Coronary artery (tissue), 2 donors: Measurements from ENCODE around the gene LRRC3.

Experiments used
- DNase-seq: peaks from one replicate; pipeline ENCODE4 v3.0.0-alpha.2; 2017; ENCODE audit warnings: low spot score
- H3K27ac ChIP-seq, 2 donors: fragments of 200-600 bp; sonication (generic); one replicate each; pipeline ENCODE4 v1.5.1; 2016 to 2019
- H3K4me3 ChIP-seq: fragments of 200-600 bp; sonication (generic); 2 replicates; pipeline ENCODE4 v1.5.1; 2016; ENCODE audit warnings: mild to moderate bottlenecking, moderate library complexity
- CTCF ChIP-seq: fragments of 200-600 bp; sonication (generic); IDR thresholded peaks from one replicate; pipeline ENCODE4 v1.5.1; 2019; ENCODE audit warnings: antibody characterized with exemption

LRRC3 gene

DNA sequence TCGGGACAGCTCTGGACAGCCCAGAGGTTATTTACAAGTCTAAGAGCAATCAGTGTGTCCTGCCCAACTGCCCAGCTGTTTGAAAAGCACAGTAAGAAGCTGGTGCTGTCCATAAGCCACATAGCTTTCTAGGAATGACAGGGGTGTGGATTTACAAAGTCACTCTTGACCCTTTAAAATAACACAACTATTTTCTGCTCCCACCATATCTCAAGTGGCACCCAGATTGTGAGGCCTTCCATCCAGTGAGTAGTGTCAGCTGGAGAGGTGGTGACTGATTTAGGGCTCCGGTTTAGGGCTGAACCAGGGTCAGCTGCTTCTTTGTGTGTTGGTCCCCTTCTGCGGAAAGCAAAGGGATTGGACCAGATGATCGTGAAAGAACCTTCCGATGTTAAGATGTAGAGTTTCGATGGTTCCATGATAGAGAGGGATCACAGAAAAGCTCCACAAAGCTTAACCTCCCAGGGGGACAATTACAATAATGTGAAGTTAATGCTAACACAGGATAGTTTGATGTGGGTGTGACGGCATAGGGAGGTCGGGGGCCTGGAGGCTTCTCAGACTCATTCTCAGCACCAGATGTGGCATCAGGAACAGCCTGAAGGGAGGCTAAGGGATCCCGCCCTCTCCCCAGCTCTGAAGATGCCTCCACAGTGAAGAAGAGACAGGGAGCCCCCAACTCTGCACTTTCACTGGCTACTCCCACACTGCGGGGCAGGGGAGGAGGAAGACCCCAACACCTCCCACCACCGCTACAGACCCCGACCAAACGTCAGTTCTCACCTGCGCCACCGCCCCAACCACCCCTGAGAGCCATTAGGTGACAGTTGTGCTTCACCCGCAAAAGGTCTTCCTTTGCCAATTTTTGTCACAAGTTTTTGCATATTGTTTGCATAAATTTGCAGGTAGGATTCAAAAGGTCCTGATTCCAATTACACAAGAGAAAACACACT is 40.6 kb downstream of the LRRC3 start:
- no peak for DNase-seq
- H3K27ac ChIP-seq: no peak overlapping the region
- TF ChIP-seq CTCF: no peak

DNA sequence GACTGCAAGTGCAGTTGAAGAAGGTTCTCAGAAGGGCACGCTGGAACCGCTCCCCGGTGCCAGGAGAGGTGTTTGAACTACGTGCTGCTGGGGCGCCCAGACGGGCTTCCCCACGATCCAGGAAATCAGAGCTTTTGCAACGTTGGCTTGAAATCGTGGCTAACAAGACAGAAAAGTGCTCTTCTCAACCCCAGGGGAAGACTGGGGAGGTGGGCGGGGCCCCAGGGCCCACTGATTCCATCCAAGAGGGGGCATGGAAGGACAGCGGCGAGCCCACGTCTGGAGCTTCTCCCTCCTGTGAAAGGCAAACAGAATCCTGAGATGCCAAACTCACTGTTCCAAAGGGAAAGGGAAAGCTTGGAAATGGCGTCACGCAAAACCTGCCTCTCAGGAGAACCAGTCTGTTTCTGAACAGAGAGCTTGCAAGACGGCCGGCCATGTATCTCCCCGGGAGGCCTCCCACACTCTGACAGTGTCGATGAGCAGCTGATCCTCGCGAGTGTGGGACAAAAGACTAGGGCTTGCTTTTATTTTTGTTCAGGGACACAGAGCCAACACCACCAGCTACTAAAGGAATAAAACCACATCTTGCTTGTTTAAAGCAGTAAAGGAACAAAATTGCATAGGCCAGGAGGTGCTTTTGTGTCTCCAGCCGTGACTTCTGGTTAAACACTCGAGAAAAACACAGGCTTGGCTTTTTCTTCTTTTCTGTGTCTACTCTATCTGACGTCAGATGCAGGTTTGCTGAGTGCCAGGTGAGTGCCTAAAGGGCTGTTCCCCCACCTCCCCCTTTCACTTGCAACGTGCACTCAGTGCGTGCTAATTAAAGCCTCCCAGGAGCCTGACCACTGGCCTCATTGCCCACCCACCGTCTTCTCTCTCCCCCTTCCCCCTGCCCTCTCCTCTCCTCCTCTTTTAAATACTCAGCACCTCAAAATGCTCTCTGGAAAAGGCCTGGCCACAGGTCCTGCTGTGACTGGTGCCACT is 41.5 kb downstream of the LRRC3 start:
- DNase-seq: no peak
- H3K4me3 ChIP-seq: no peak overlapping the region
- peak overlapping the region in 1 of 2 donors; percentile 37 for H3K27ac ChIP-seq
- no peak for TF ChIP-seq CTCF

More for the DNA sequence above, 40.6 kb downstream of the LRRC3 start:
- no peak overlapping the region for H3K4me3 ChIP-seq

- TF ChIP-seq CTCF: no peak
- Histone ChIP-seq H3K4me3 (no peak overlapping the region), H3K27ac (no peak overlapping the region)
- no peak for DNase-seq
Measured at GRCh38 chr21:44497703-44498126, 42.4 kb downstream of the LRRC3 start.

DNA sequence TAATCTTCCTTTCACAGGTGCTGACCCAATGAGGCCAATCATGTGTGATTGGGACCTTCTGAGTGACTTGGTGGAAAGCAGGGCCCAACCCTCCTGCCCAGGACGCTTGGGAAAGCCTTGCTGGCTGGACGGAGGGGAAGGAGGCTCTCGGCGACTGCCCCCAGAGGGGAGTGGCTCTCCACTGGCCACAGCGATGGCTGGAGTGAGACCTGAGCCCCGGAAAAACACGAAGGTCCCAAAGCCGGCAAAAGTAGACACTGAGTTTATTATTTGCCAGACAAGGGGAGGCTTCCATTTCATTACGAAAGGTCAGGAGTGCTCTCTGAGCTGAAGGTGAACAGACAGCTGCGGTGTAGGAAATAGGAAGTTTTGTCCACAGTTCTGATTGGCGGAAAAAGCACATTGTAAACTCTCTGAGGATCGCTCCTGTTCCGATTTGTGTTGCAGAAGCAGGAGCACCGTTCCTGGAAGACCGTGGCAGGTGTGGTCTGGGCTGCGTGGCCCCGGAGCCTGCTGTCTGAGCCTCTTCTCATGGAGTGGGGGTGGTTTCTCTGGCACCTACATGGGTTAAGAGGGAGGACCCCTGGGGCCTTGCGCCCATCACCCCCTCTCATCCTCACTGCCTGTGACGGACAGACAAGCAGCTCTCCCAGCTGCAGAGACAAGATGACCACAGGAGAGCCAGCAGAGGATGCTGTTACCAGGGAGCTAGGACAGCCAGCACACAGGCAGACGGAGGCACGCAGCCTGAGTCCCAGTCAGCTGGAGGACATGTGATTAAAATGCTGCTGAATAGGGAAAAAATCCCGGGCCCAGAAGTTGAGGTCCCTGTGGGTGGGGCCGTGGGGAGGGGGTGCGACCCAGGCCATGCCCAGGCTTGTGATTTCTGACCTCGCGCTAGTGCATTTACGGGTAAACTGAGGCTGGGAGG is 43.2 kb downstream of the LRRC3 start:
- no peak for TF ChIP-seq CTCF
- no peak for DNase-seq
- Histone ChIP-seq H3K27ac (no peak overlapping the region), H3K4me3 (no peak overlapping the region)

GRCh38 chr21:44499211-44499560 is 43.9 kb downstream of the LRRC3 start:
- DNase-seq: no peak
- no peak overlapping the region for H3K4me3 ChIP-seq
- H3K27ac ChIP-seq: no peak overlapping the region
- no peak for TF ChIP-seq CTCF

DNA sequence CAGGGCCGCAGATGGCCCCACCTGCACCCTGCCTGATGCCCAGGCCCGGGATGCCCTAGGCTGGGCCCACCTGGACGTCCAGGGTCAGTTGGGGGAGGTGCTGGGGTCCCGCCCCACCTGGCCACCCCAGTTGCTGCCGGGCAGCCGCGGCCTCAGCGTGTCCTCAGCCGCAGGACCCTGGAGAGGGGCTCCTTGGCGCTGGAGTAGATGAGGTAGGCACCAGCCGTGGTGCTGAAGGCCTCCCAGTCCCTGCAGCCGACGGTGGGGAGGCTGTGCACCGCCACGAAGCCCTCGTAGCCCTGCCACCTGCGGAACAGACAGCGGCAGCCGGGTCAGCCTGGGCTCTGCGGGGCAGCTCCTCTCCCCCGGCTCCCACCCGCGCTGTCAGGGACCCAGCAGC is 44.3 kb downstream of the LRRC3 start:
- Histone ChIP-seq H3K27ac (no peak overlapping the region), H3K4me3 (no peak overlapping the region)
- TF ChIP-seq CTCF: no peak
- no peak for DNase-seq
